ENCODE results near the gene CCR5.

DNA sequence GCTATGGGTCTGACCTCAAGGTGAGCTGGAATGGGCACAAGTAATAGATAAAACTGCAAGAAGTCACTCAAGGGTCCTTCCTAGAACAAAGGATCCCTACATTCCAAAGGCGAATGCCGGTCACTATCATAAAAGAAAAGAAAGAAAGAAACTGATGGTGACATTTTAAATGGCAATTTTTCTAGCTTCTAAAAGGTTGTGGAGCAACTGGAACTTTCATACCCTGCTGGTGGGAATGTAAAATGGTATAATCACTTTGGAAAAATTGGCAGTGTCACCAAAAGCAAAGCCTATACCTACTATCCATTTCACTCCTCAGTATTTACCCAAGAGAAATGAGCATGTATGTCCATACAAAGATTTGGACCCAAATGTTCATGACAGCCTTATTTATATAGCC is 40.5 kb downstream of the CCR5 start:
- TF ChIP-seq POLR2AphosphoS5 (IDR thresholded peaks at IDR 0.05; ENCODE audit: low read depth, low read length) (no peak), TAF1 (IDR thresholded peaks at IDR 0.05; ENCODE audit: borderline replicate concordance, insufficient read depth, low read length) (no peak), SIN3A (IDR thresholded peaks at IDR 0.05; ENCODE audit: borderline replicate concordance, insufficient read depth, low read length) (no peak)
- TF ChIP-seq, protein P1, sequence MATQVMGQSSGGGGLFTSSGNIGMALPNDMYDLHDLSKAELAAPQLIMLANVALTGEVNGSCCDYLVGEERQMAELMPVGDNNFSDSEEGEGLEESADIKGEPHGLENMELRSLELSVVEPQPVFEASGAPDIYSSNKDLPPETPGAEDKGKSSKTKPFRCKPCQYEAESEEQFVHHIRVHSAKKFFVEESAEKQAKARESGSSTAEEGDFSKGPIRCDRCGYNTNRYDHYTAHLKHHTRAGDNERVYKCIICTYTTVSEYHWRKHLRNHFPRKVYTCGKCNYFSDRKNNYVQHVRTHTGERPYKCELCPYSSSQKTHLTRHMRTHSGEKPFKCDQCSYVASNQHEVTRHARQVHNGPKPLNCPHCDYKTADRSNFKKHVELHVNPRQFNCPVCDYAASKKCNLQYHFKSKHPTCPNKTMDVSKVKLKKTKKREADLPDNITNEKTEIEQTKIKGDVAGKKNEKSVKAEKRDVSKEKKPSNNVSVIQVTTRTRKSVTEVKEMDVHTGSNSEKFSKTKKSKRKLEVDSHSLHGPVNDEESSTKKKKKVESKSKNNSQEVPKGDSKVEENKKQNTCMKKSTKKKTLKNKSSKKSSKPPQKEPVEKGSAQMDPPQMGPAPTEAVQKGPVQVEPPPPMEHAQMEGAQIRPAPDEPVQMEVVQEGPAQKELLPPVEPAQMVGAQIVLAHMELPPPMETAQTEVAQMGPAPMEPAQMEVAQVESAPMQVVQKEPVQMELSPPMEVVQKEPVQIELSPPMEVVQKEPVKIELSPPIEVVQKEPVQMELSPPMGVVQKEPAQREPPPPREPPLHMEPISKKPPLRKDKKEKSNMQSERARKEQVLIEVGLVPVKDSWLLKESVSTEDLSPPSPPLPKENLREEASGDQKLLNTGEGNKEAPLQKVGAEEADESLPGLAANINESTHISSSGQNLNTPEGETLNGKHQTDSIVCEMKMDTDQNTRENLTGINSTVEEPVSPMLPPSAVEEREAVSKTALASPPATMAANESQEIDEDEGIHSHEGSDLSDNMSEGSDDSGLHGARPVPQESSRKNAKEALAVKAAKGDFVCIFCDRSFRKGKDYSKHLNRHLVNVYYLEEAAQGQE (IDR thresholded peaks at IDR 0.05; ENCODE audit: insufficient read depth in 1 of 2, low read depth in 2 of 2, low read length in 2 of 2) = no peak
